Mucosa of gallbladder (tissue), 1 donor: ENCODE results near the gene NPAS3. TPM values are rescaled to one million over a fixed set of nuclear protein-coding genes. Genes with fewer than 3 reads are reported as not detected.

Experiments used
- DNase-seq: peaks from one replicate; pipeline ENCODE4 v3.0.0-alpha.2; 2020; ENCODE audit warnings: low spot score
- total RNA-seq: library from RNA; stranded (reverse); gene quantifications from one replicate; pipeline ENCODE4 v1.2.1, GENCODE V29; 2021
- donor health status: DM: no; HTN: no; CAD: no.

The NPAS3 gene
- total RNA-seq, 1 donor from 2014 or later, result 1.8 TPM

GRCh38 chr14:33432407-33433023, 493.8 kb downstream of the NPAS3 start:
- peak; percentile 25 for DNase-seq

- no peak for DNase-seq
Observed at GRCh38 chr14:33433396-33433795, 494.7 kb downstream of the NPAS3 start.

GRCh38 chr14:33435911-33436689, 497.4 kb downstream of the NPAS3 start:
- DNase-seq, result no peak

- DNase-seq, result no peak
Observed at GRCh38 chr14:33441633-33442032, 503.0 kb downstream of the NPAS3 start.

- DNase-seq, result no peak
Observed at GRCh38 chr14:33444136-33444535, 505.5 kb downstream of the NPAS3 start.

- no peak for DNase-seq
Observed at GRCh38 chr14:33449268-33449667, 510.6 kb downstream of the NPAS3 start.

GRCh38 chr14:33449703-33450395, 511.2 kb downstream of the NPAS3 start:
- DNase-seq, result no peak

GRCh38 chr14:33450416-33450815, 511.7 kb downstream of the NPAS3 start:
- DNase-seq, result no peak

- no peak for DNase-seq
Observed at GRCh38 chr14:33451211-33451610, 512.5 kb downstream of the NPAS3 start.

GRCh38 chr14:33452995-33453394, 514.3 kb downstream of the NPAS3 start:
- no peak for DNase-seq

GRCh38 chr14:33454022-33454595, 515.4 kb downstream of the NPAS3 start:
- DNase-seq, result no peak

- DNase-seq, result no peak
Observed at GRCh38 chr14:33454707-33455106, 516.0 kb downstream of the NPAS3 start.

GRCh38 chr14:33455654-33456345, 517.1 kb downstream of the NPAS3 start:
- DNase-seq, result no peak

GRCh38 chr14:33457021-33457420, 518.3 kb downstream of the NPAS3 start:
- no peak for DNase-seq

GRCh38 chr14:33457617-33458016, 518.9 kb downstream of the NPAS3 start:
- no peak for DNase-seq

GRCh38 chr14:33460164-33460563, 521.5 kb downstream of the NPAS3 start:
- no peak for DNase-seq

- no peak for DNase-seq
Observed at GRCh38 chr14:33461036-33461435, 522.4 kb downstream of the NPAS3 start.

GRCh38 chr14:33463731-33464130, 525.1 kb downstream of the NPAS3 start:
- DNase-seq, result no peak

- DNase-seq, result no peak
Observed at GRCh38 chr14:33464254-33464962, 525.7 kb downstream of the NPAS3 start.

- DNase-seq, result no peak
Observed at GRCh38 chr14:33465846-33466700, 527.4 kb downstream of the NPAS3 start.
